NCI-H128 (cell line): ENCODE data around the gene PSMB7.

Experiments used
- DNase-seq: peaks from one replicate; lab custom pipeline; 2025; ENCODE audit not compliant: unreplicated experiment; lab: John Stamatoyannopoulos, UW

The PSMB7 gene

GRCh38 chr9:124303762-124304161 is 111.5 kb downstream of the PSMB7 start:
- DNase-seq = no peak
